PC-3 (cell line): ENCODE data around the gene EPN2. TPM values are rescaled to one million over a fixed set of nuclear protein-coding genes. Genes with fewer than 3 reads are reported as not detected.

Experiments
- ATAC-seq: fragments of 200-7000 bp; cut with Tn5 transposase; 2 replicates; pipeline ENCODE4 v1.9.1; 2020; ENCODE audit warnings: mild to moderate bottlenecking, moderate library complexity
- BruUV-seq: library from RNA; stranded (reverse); fragments of 400-500 nt; replicated peaks from 2 replicates; lab custom pipeline; 2021; lab: Mats Ljungman, UMichigan
- CTCF ChIA-PET: fragments of 300-600 bp; sonication (Branson Sonifier 250); formaldehyde crosslinking; loops from one replicate; lab custom pipeline; 2022; ENCODE audit warnings: antibody characterized with exemption; lab: Charles Lee
- POLR2A ChIA-PET: fragments of 300-600 bp; sonication (Branson Sonifier 250); formaldehyde crosslinking; loops from one replicate; lab custom pipeline; 2022; ENCODE audit warnings: antibody characterized with exemption; ENCODE audit not compliant: unreplicated experiment; lab: Charles Lee
- DNase-seq: peaks from one replicate; pipeline ENCODE4 v3.0.0-alpha.2; 2015
- H2AFZ ChIP-seq: fragments of 300-600 bp; sonication (generic); 2 replicates; pipeline ENCODE4 v1.6.0; 2016; ENCODE audit warnings: antibody characterized with exemption, low read length
- H3F3A ChIP-seq: fragments of 300-600 bp; sonication (generic); one replicate; pipeline ENCODE4 v1.6.0; 2017; ENCODE audit warnings: antibody characterized with exemption, low read length, control low read depth, mild to moderate bottlenecking; ENCODE audit not compliant: unreplicated experiment
- H3K27ac ChIP-seq: fragments of 300-600 bp; sonication (generic); 2 replicates; pipeline ENCODE4 v1.5.1; 2016; ENCODE audit warnings: mild to moderate bottlenecking, low read length
- H3K27me3 ChIP-seq: fragments of 300-600 bp; sonication (generic); 2 replicates; pipeline ENCODE4 v1.6.1; 2016; ENCODE audit warnings: low read length, mixed read lengths
- H3K36me3 ChIP-seq: fragments of 300-600 bp; sonication (generic); 2 replicates; pipeline ENCODE4 v1.6.1; 2016; ENCODE audit warnings: low read depth, mixed run types, low read length, mixed read lengths
- H3K4me1 ChIP-seq: fragments of 300-600 bp; sonication (generic); 2 replicates; pipeline ENCODE4 v1.5.1; 2016; ENCODE audit warnings: low read length; ENCODE audit not compliant: insufficient read depth
- H3K4me2 ChIP-seq: fragments of 300-600 bp; sonication (generic); 2 replicates; pipeline ENCODE4 v1.6.0; 2016; ENCODE audit warnings: low read length
- H3K4me3 ChIP-seq: fragments of 300-600 bp; sonication (generic); 2 replicates; pipeline ENCODE4 v1.5.1; 2016; ENCODE audit warnings: mild to moderate bottlenecking, low read length, mixed read lengths
- H3K79me2 ChIP-seq: fragments of 300-600 bp; sonication (generic); 2 replicates; pipeline ENCODE4 v1.6.1; 2017; ENCODE audit warnings: low read length, mixed read lengths
- H3K9ac ChIP-seq: fragments of 300-600 bp; sonication (generic); 2 replicates; pipeline ENCODE4 v1.6.0; 2016; ENCODE audit warnings: mild to moderate bottlenecking, low read length
- H3K9me2 ChIP-seq: fragments of 300-600 bp; sonication (generic); replicated peaks from 2 replicates; pipeline ENCODE4 v1.6.1; 2016; ENCODE audit warnings: mixed run types, low read length, mixed read lengths
- H3K9me3 ChIP-seq: fragments of 300-600 bp; sonication (generic); 2 replicates; pipeline ENCODE4 v1.6.1; 2016; ENCODE audit warnings: low read length, mixed read lengths
- H4K20me1 ChIP-seq: fragments of 300-600 bp; sonication (generic); 2 replicates; pipeline ENCODE4 v1.6.1; 2016; ENCODE audit warnings: low read length, mixed read lengths
- CTCF ChIP-seq: fragments of 300-600 bp; sonication (generic); conservative IDR thresholded peaks from 2 replicates; pipeline ENCODE4 v1.5.1; 2017; ENCODE audit warnings: antibody characterized with exemption, low read depth, mild to moderate bottlenecking, low read length
- EZH2 ChIP-seq: fragments of 300-600 bp; sonication (generic); IDR thresholded peaks from one replicate; pipeline ENCODE4 v1.6.1; 2017; ENCODE audit warnings: antibody characterized with exemption, mild to moderate bottlenecking, low read length; ENCODE audit not compliant: unreplicated experiment
- EZH2phosphoT487 ChIP-seq: fragments of 300-600 bp; sonication (generic); IDR thresholded peaks from 2 replicates; pipeline ENCODE4 v1.6.1; 2018; ENCODE audit warnings: mild to moderate bottlenecking, antibody characterized with exemption, low read length, borderline replicate concordance
- intact Hi-C: fragments of 100-400 bp; cut with micrococcal nuclease; formaldehyde crosslinking; loops from 2 replicates; pipeline ENCODE4 v1.9.0; 2023
- total RNA-seq: library from RNA; depleted of rRNA; stranded (reverse); fragments of >200 nt; gene quantifications from 2 replicates; pipeline ENCODE4 v1.2.3, GENCODE V29; 2014

The EPN2 gene
- total RNA-seq, 1 experiment from 2014 or later: 46.4 TPM

DNA sequence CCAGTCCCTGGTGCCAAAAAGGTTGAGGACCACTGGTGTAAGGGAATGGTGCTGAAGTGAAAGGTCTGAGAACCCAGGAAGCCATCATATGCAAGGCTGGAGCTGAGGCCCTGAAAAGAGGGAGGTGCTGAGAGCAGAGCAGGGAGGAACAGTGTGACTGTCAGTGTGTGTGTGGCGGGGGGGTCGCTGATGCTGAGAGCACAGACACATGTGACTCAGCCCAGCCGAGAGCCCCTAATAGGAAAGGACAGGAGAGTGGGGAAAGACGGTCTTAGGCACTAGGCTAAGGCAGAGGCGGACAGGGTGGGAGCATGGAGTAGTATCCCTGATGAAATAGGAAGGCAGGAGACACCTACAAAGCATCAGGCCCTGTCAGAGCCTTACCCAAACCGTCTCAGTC lies 124.2 kb downstream of the EPN2 start:
- H3K9ac ChIP-seq: 0 out of 2 replicates have a peak overlapping the region, but pooled peaks have one; percentile 77
- no peaks in the 10 kb centered on the region for H4K20me1 ChIP-seq
- no peaks in the 10 kb centered on the region for H3F3A ChIP-seq
- TF ChIP-seq EZH2phosphoT487: no peak
- no peak for TF ChIP-seq CTCF
- TF ChIP-seq EZH2: no peak
- ChIA-PET CTCF (no interaction called here), POLR2A (no interaction called here)
- BruUV-seq: no TSS peak
- H3K27ac ChIP-seq: no peak overlapping the region
- intact Hi-C loops: loop anchor here (10.0 kb wide), 1 partner anchor 403 kb away; no protein-coding TSS in a partner anchor
- no peak for ATAC-seq
- no peak for DNase-seq
- H3K27me3 ChIP-seq: no peaks in the 10 kb centered on the region
- H3K9me3 ChIP-seq: no peaks in the 10 kb centered on the region
- H3K4me3 ChIP-seq: no peak overlapping the region
- H3K79me2 ChIP-seq: peaks cover 4% of the 10 kb centered on the region
- no peaks in the 10 kb centered on the region for H3K9me2 ChIP-seq
- peaks cover 10% of the 10 kb centered on the region for H3K4me1 ChIP-seq
- H3K4me2 ChIP-seq: peak overlapping the region; percentile 89
- no peaks in the 10 kb centered on the region for H3K36me3 ChIP-seq
- H2AFZ ChIP-seq: no peak overlapping the region

DNA sequence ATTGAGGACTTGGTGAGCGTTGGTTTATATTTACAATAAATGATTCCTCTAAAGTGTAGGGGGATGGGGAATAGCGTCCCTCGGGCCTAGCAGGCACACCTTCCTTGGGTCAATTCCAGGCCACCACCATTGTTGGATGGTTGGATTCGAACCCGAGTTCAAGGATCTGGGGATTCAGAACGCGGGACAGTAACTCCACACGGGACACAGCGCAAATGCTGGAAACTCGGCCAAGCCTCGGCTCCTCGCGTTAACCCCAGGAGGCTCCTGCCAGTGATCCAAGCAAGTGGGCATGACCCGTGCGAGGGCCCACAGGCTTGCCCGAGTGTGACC lies 124.7 kb downstream of the EPN2 start:
- no peaks in the 10 kb centered on the region for H3K27me3 ChIP-seq
- peak overlapping the region; percentile 79 for H3K4me3 ChIP-seq
- H3K27ac ChIP-seq: peak overlapping the region; percentile 59
- ATAC-seq (no peak), DNase-seq (no peak)
- H3K4me1 ChIP-seq: peaks cover 10% of the 10 kb centered on the region
- intact Hi-C loops: loop anchor here (10.0 kb wide), 1 partner anchor 403 kb away; no protein-coding TSS in a partner anchor
- no peak for TF ChIP-seq EZH2phosphoT487
- no peaks in the 10 kb centered on the region for H3K36me3 ChIP-seq
- H2AFZ ChIP-seq: peak overlapping the region; percentile 87
- H3F3A ChIP-seq: no peaks in the 10 kb centered on the region
- peaks cover 4% of the 10 kb centered on the region for H3K79me2 ChIP-seq
- ChIA-PET POLR2A (interaction anchor here (1.7 kb wide), 1 partner anchor 16 kb away, joined by 13 read pairs; no protein-coding TSS in a partner anchor), CTCF (no interaction called here)
- peak overlapping the region; percentile 89 for H3K4me2 ChIP-seq
- H3K9ac ChIP-seq: peak overlapping the region; percentile 77
- TSS peak; percentile 70 for BruUV-seq
- H3K9me3 ChIP-seq: no peaks in the 10 kb centered on the region
- H3K9me2 ChIP-seq: no peaks in the 10 kb centered on the region
- H4K20me1 ChIP-seq: no peaks in the 10 kb centered on the region

- no TSS peak for BruUV-seq
These were observed 125.3 kb downstream of the EPN2 start, which contains the start of gene B9D1 for GRCh38 chr17:19362277-19363113. Gene B9D1, minus strand, starts transcription at chr17:19362723. Its CDS starts 154 bp downstream, at chr17:19362569.

More at GRCh38 chr17:19362277-19363113, 125.3 kb downstream of the EPN2 start, which contains the start of gene B9D1:
- TF ChIP-seq EZH2: no peak
- peak; percentile 98 for TF ChIP-seq CTCF
- Histone ChIP-seq H3K9ac (peak within 1 kb of the TSS; percentile 77), H3K9me3 (no peaks in the 10 kb centered on the region), H3K27ac (peak within 1 kb of the TSS; percentile 59), H3K4me3 (peak within 1 kb of the TSS; percentile 79), H3K4me2 (peak within 1 kb of the TSS; percentile 89), H3K79me2 (peaks cover 4% of the 10 kb centered on the region), H2AFZ (peak within 1 kb of the TSS; percentile 87), H3K4me1 (peaks cover 10% of the 10 kb centered on the region), H3F3A (no peaks in the 10 kb centered on the region), H4K20me1 (no peaks in the 10 kb centered on the region), H3K36me3 (no peaks in the 10 kb centered on the region), H3K27me3 (no peaks in the 10 kb centered on the region), H3K9me2 (no peaks in the 10 kb centered on the region)
- POLR2A ChIA-PET: interaction anchor here (0.6 to 1.7 kb wide), 3 partner anchors 15 to 40 kb away, joined by 4 to 13 read pairs (median 5); no protein-coding TSS in a partner anchor
- ATAC-seq (peak; percentile 83), DNase-seq (peak; percentile 98)
- CTCF ChIA-PET: interaction anchor here (1.1 to 1.6 kb wide), 6 partner anchors 9 to 400 kb away, joined by 3 to 17 read pairs (median 9); partner anchors contain the start of gene MAPK7
- intact Hi-C loops: loop anchor here (1.0 to 10.0 kb wide), 3 partner anchors 15 to 402 kb away; no protein-coding TSS in a partner anchor
